Activated CD4-positive, alpha-beta T cell treated with anti-CD3 and anti-CD28 coated beads for 36 hours (primary cell): ENCODE measurements around the gene NUTF2. TPM values are rescaled to one million over a fixed set of nuclear protein-coding genes. Genes with fewer than 3 reads are reported as not detected.

Experiments
- ATAC-seq: fragments of 200-7000 bp; cut with Tn5 transposase; one replicate; pipeline ENCODE4 v1.10.0; 2021; ENCODE audit warnings: mild to moderate bottlenecking, moderate library complexity
- CTCF ChIA-PET: fragments of 350-600 bp; sonication (Branson Sonifier 250); formaldehyde crosslinking; loops from one replicate; lab custom pipeline; 2021; ENCODE audit warnings: antibody characterized with exemption; lab: Charles Lee
- POLR2A ChIA-PET: fragments of 350-600 bp; sonication (Branson Sonifier 250); formaldehyde crosslinking; loops from one replicate; lab custom pipeline; 2021; ENCODE audit warnings: antibody characterized with exemption, inconsistent platforms; lab: Charles Lee
- DNase-seq: peaks from one replicate; pipeline ENCODE4 v3.0.0-alpha.2; 2020
- H3K27ac Mint-ChIP-seq: one replicate; pipeline ENCODE4 v1.8.0; 2021; ENCODE audit warnings: mixed read lengths
- H3K27me3 Mint-ChIP-seq: one replicate; pipeline ENCODE4 v1.8.0; 2021; ENCODE audit warnings: mixed read lengths
- H3K36me3 Mint-ChIP-seq: one replicate; pipeline ENCODE4 v1.8.0; 2021; ENCODE audit warnings: low read depth, mixed read lengths
- H3K4me1 Mint-ChIP-seq: one replicate; pipeline ENCODE4 v1.8.0; 2021; ENCODE audit warnings: mixed read lengths
- H3K4me3 Mint-ChIP-seq: one replicate; pipeline ENCODE4 v1.8.0; 2021; ENCODE audit warnings: mild to moderate bottlenecking, moderate library complexity, mixed read lengths
- H3K9me3 Mint-ChIP-seq: one replicate; pipeline ENCODE4 v1.8.0; 2021; ENCODE audit warnings: low read depth, mixed read lengths
- intact Hi-C, 2 experiments: fragments of 100-400 bp; cut with DNase I in 1 of 2; cut with micrococcal nuclease in 1 of 2; formaldehyde crosslinking; loops; one replicate each; pipeline versions ENCODE4 v1.14.2 to v1.15.1; 2022 to 2024; cut with DNase I, micrococcal nuclease
- total RNA-seq, 2 experiments: library from RNA; stranded (reverse); gene quantifications; one replicate each; pipeline ENCODE4 v1.2.3, GENCODE V29; 2021

Gene NUTF2
- total RNA-seq, 2 experiments from 2014 or later, result 156 to 249 TPM

GRCh38 chr16:67807148-67807682 is 39.5 kb upstream of the NUTF2 start:
- DNase-seq (no peak), ATAC-seq (no peak)
- peak overlapping the region; percentile 91 for H3K4me3 Mint-ChIP-seq
- ChIA-PET CTCF (interaction anchor here (0.5 to 2.3 kb wide), 13 partner anchors 9 to 286 kb away, joined by 3 to 28 read pairs (median 4); partner anchors contain the start of gene NUTF2), POLR2A (interaction anchor here (0.6 to 2.5 kb wide), 15 partner anchors 9 to 430 kb away, joined by 3 to 13 read pairs (median 4); partner anchors contain the start of genes ACD, ATP6V0D1, CTCF and DDX28)
- no peaks in the 10 kb centered on the region for H3K9me3 Mint-ChIP-seq
- peaks cover 33% of the 10 kb centered on the region for H3K4me1 Mint-ChIP-seq
- no peaks in the 10 kb centered on the region for H3K27me3 Mint-ChIP-seq
- H3K27ac Mint-ChIP-seq, result peak overlapping the region; percentile 91
- peaks cover 23% of the 10 kb centered on the region for H3K36me3 Mint-ChIP-seq
- intact Hi-C loops, result loop anchor here (1.0 to 10.0 kb wide), 5 partner anchors 161 to 504 kb away; partner anchors contain the start of genes DDX28 (in 1 of the 2), DUS2 (in 1 of the 2), ESRP2 (in 1 of the 2) and PRMT7 (in 1 of the 2)

GRCh38 chr16:67811899-67812298 is 34.8 kb upstream of the NUTF2 start:
- Mint-ChIP-seq H3K36me3 (no peaks in the 10 kb centered on the region), H3K4me3 (no peak overlapping the region), H3K4me1 (peaks cover 5% of the 10 kb centered on the region), H3K27me3 (no peaks in the 10 kb centered on the region), H3K27ac (no peak overlapping the region), H3K9me3 (no peaks in the 10 kb centered on the region)
- intact Hi-C loops, result no loop called here
- ChIA-PET POLR2A (no interaction called here), CTCF (interaction anchor here (0.8 to 1.9 kb wide), 2 partner anchors 92 to 139 kb away, joined by 3 to 5 read pairs; no protein-coding TSS in a partner anchor)
- ATAC-seq (no peak), DNase-seq (no peak)

- no peak overlapping the region for H3K4me3 Mint-ChIP-seq
These were observed 32.2 kb upstream of the NUTF2 start for GRCh38 chr16:67814567-67814966.

GRCh38 chr16:67820608-67821259 is 26.0 kb upstream of the NUTF2 start:
- CTCF ChIA-PET, result interaction anchor here (0.7 kb wide), 1 partner anchor 62 kb away, joined by 3 read pairs; no protein-coding TSS in a partner anchor
- POLR2A ChIA-PET, result no interaction called here
- intact Hi-C loops, result no loop called here

More at GRCh38 chr16:67814567-67814966, 32.2 kb upstream of the NUTF2 start:
- ChIA-PET CTCF (interaction anchor here (0.6 to 3.7 kb wide), 10 partner anchors 12 to 413 kb away, joined by 3 to 47 read pairs (median 4); no protein-coding TSS in a partner anchor), POLR2A (no interaction called here)
- Mint-ChIP-seq H3K27ac (no peak overlapping the region), H3K36me3 (no peaks in the 10 kb centered on the region), H3K4me1 (peaks cover 2% of the 10 kb centered on the region), H3K9me3 (no peaks in the 10 kb centered on the region), H3K27me3 (no peaks in the 10 kb centered on the region)
- DNase-seq (no peak), ATAC-seq (no peak)
- intact Hi-C loops, result no loop called here

DNA sequence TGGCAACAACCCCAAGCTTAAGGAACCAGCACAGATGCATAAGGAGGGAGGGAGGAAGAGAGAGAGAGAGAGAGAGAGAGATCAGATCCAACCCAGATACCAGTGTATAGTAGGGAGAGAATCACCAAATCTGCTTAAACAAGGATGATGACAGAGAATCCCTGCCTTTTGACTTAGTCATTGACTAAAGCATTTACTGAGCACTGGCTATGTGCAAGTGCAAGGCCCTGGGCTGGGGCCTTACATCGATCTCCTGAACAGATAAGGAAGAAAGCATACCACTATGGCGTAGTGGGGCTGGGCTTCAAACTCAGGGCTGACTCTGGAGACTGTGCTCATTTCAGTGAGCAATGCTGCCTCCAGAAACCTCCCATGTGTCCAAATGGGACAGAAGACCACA is 24.2 kb upstream of the NUTF2 start:
- Mint-ChIP-seq H3K27ac (no peak overlapping the region), H3K27me3 (no peaks in the 10 kb centered on the region), H3K36me3 (peaks cover 3% of the 10 kb centered on the region), H3K9me3 (no peaks in the 10 kb centered on the region), H3K4me1 (no peaks in the 10 kb centered on the region), H3K4me3 (no peak overlapping the region)
- ChIA-PET CTCF (interaction anchor here (0.6 to 0.7 kb wide), 2 partner anchors 50 to 120 kb away, joined by 3 read pairs; no protein-coding TSS in a partner anchor), POLR2A (no interaction called here)
- intact Hi-C loops, result no loop called here
- ATAC-seq (no peak), DNase-seq (no peak)

More at GRCh38 chr16:67820608-67821259, 26.0 kb upstream of the NUTF2 start:
- DNase-seq (no peak), ATAC-seq (no peak)
- Mint-ChIP-seq H3K4me1 (peaks cover 2% of the 10 kb centered on the region), H3K36me3 (peaks cover 3% of the 10 kb centered on the region), H3K9me3 (no peaks in the 10 kb centered on the region), H3K4me3 (no peak overlapping the region), H3K27ac (no peak overlapping the region), H3K27me3 (no peaks in the 10 kb centered on the region)

GRCh38 chr16:67825119-67825518 is 21.6 kb upstream of the NUTF2 start:
- Mint-ChIP-seq H3K36me3 (peaks cover 9% of the 10 kb centered on the region), H3K4me3 (no peak overlapping the region)
- no peak for ATAC-seq

GRCh38 chr16:67825906-67826305 is 20.8 kb upstream of the NUTF2 start:
- ATAC-seq, result no peak
- Mint-ChIP-seq H3K27me3 (no peaks in the 10 kb centered on the region), H3K4me1 (no peaks in the 10 kb centered on the region), H3K9me3 (no peaks in the 10 kb centered on the region), H3K36me3 (peaks cover 12% of the 10 kb centered on the region), H3K27ac (no peak overlapping the region), H3K4me3 (no peak overlapping the region)
- no peak for DNase-seq
- ChIA-PET POLR2A (no interaction called here), CTCF (interaction anchor here (0.6 to 1.1 kb wide), 4 partner anchors 9 to 103 kb away, joined by 3 read pairs; no protein-coding TSS in a partner anchor)
- intact Hi-C loops, result no loop called here

More at GRCh38 chr16:67825119-67825518, 21.6 kb upstream of the NUTF2 start:
- no peaks in the 10 kb centered on the region for H3K27me3 Mint-ChIP-seq
- H3K4me1 Mint-ChIP-seq, result no peaks in the 10 kb centered on the region
- no peak overlapping the region for H3K27ac Mint-ChIP-seq
- ChIA-PET POLR2A (no interaction called here), CTCF (interaction anchor here (1.0 kb wide), 1 partner anchor 9 kb away, joined by 3 read pairs; no protein-coding TSS in a partner anchor)
- no peak for DNase-seq
- no peaks in the 10 kb centered on the region for H3K9me3 Mint-ChIP-seq
- intact Hi-C loops, result no loop called here

GRCh38 chr16:67828651-67829050 is 18.1 kb upstream of the NUTF2 start:
- POLR2A ChIA-PET, result no interaction called here
- Mint-ChIP-seq H3K36me3 (peaks cover 12% of the 10 kb centered on the region), H3K4me1 (peaks cover 9% of the 10 kb centered on the region), H3K27me3 (no peaks in the 10 kb centered on the region), H3K9me3 (no peaks in the 10 kb centered on the region), H3K27ac (no peak overlapping the region), H3K4me3 (no peak overlapping the region)
- intact Hi-C loops, result no loop called here
- DNase-seq (no peak), ATAC-seq (no peak)
- CTCF ChIA-PET, result no interaction called here

- no peak for ATAC-seq
- Mint-ChIP-seq H3K27me3 (no peaks in the 10 kb centered on the region), H3K27ac (no peak overlapping the region), H3K36me3 (peaks cover 10% of the 10 kb centered on the region), H3K4me1 (peaks cover 9% of the 10 kb centered on the region), H3K4me3 (peak overlapping the region; percentile 87), H3K9me3 (no peaks in the 10 kb centered on the region)
- ChIA-PET CTCF (interaction anchor here (0.5 to 4.6 kb wide), 9 partner anchors 10 to 373 kb away, joined by 3 to 37 read pairs (median 4); no protein-coding TSS in a partner anchor), POLR2A (interaction anchor here (0.6 to 1.8 kb wide), 4 partner anchors 11 to 106 kb away, joined by 3 to 9 read pairs (median 6); partner anchors contain the start of genes NUTF2, RANBP10 and TSNAXIP1)
- intact Hi-C loops, result loop anchor here (1.0 to 2.0 kb wide), 7 partner anchors 9 to 606 kb away; partner anchors contain the start of genes NUTF2 (in 2 of the 2), RANBP10 (in 2 of the 2), TSNAXIP1 (in 2 of the 2) and CENPT (in 1 of the 2)
- no peak for DNase-seq
These were observed 13.7 kb upstream of the NUTF2 start for GRCh38 chr16:67833030-67833414.

DNA sequence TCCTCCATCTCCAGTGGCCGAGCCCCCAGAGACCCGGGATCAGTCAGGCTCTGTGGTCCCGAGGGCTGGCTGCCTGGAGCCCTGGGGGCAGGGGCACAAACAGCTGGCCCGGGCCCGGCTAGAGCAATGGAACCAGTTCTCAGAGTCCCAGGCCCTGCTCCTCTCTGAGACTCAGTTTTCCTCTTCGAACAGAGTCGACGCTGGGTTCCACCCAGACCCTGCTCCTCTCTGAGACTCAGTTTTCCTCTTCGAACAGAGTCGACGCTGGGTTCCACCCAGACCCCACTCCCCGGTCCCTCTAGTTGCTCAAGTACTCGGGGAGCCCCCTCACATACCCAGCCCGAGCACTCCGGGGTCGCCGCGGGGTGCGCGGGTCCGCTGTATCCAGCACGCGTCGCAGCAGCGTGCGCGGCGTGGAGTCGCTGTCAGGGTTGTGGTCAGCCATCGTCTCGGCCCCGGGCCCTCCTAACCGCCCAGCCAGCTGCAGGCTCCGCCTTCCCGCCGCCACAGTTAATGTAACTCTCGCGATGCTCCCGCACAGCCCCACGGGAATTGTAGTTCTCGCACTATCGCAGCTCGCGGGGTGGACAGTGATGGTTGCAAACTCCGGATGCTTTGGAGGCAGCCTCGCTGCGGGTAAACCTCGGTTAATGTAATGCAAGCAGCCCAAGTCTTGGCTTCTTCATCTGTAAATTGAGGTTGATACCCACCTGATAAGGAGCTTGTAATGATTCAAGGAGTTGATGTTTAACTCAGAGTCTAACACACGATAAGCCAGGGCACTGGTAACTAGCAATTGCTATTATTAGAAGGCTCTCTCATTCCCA is 13.1 kb upstream of the NUTF2 start:
- Mint-ChIP-seq H3K9me3 (no peaks in the 10 kb centered on the region), H3K27me3 (no peaks in the 10 kb centered on the region), H3K36me3 (peaks cover 10% of the 10 kb centered on the region), H3K4me3 (peak overlapping the region; percentile 87), H3K27ac (peak overlapping the region; percentile 78), H3K4me1 (peaks cover 9% of the 10 kb centered on the region)
- intact Hi-C loops, result loop anchor here (1.0 to 2.0 kb wide), 8 partner anchors 9 to 607 kb away; partner anchors contain the start of genes NUTF2 (in 2 of the 2), RANBP10 (in 2 of the 2), TSNAXIP1 (in 2 of the 2) and CENPT (in 1 of the 2)
- POLR2A ChIA-PET, result interaction anchor here (0.9 to 1.8 kb wide), 4 partner anchors 11 to 41 kb away, joined by 3 to 9 read pairs (median 6); partner anchors contain the start of genes NUTF2, RANBP10 and TSNAXIP1
- CTCF ChIA-PET, result interaction anchor here (0.5 to 4.6 kb wide), 12 partner anchors 10 to 373 kb away, joined by 3 to 37 read pairs (median 4); partner anchors contain the start of genes RANBP10 and TSNAXIP1
- ATAC-seq, result peak; percentile 100
- peak; percentile 97 for DNase-seq
